Neuronal stem cell (in vitro differentiated cells): Measurements from ENCODE around the gene SDHAF1.

ENCODE experiments used
- DNase-seq: peaks from one replicate; pipeline ENCODE4 v3.0.0-alpha.2; 2013; ENCODE audit warnings: low spot score
- H2AFZ ChIP-seq: one replicate; pipeline ENCODE4 v1.6.1; 2013; ENCODE audit warnings: mild to moderate bottlenecking, low read length, inconsistent platforms
- H2AK5ac ChIP-seq: 2 replicates; pipeline ENCODE4 v1.6.1; 2013; ENCODE audit warnings: low read depth, mild to moderate bottlenecking, inconsistent platforms, low read length, moderate library complexity, mixed read lengths
- H2BK120ac ChIP-seq: 2 replicates; pipeline ENCODE4 v1.6.1; 2013; ENCODE audit warnings: low read depth, mild to moderate bottlenecking, inconsistent platforms, low read length, moderate library complexity, mixed read lengths
- H2BK12ac ChIP-seq: one replicate; pipeline ENCODE4 v1.6.1; 2013; ENCODE audit warnings: low read length, inconsistent platforms
- H2BK15ac ChIP-seq: 2 replicates; pipeline ENCODE4 v1.6.1; 2013; ENCODE audit warnings: mild to moderate bottlenecking, low read length, inconsistent platforms, mixed read lengths
- H2BK5ac ChIP-seq: one replicate; pipeline ENCODE4 v1.6.1; 2013; ENCODE audit warnings: inconsistent platforms, mild to moderate bottlenecking, low read length, moderate library complexity
- H3K14ac ChIP-seq: one replicate; pipeline ENCODE4 v1.6.1; 2013; ENCODE audit warnings: low read length, inconsistent platforms
- H3K18ac ChIP-seq: 2 replicates; pipeline ENCODE4 v1.6.1; 2013; ENCODE audit warnings: low read length, inconsistent platforms
- H3K23ac ChIP-seq: 2 replicates; pipeline ENCODE4 v1.6.1; 2013; ENCODE audit warnings: low read depth, mild to moderate bottlenecking, mixed read lengths, low read length, inconsistent platforms; ENCODE audit not compliant: poor library complexity
- H3K27ac ChIP-seq: replicated peaks from 3 replicates; pipeline ENCODE4 v1.5.1; 2013; ENCODE audit warnings: low read length, inconsistent platforms
- H3K27me3 ChIP-seq, 3 experiments: 2 replicates each; pipeline ENCODE4 v1.6.1; 2013; ENCODE audit warnings: low read length in 3 of 3, mild to moderate bottlenecking in 2 of 3, inconsistent platforms in 1 of 3, low read depth in 1 of 3, mixed read lengths in 1 of 3, moderate library complexity in 1 of 3; ENCODE audit not compliant: control insufficient read depth in 3 of 3, insufficient read depth in 3 of 3
- H3K36me3 ChIP-seq, 2 donors: replicated peaks in 1 of 2; 2 replicates each; pipeline ENCODE4 v1.6.1; 2013; ENCODE audit warnings: low read length in 2 of 2; ENCODE audit not compliant: control insufficient read depth in 2 of 2, insufficient read depth in 2 of 2
- H3K4ac ChIP-seq: 2 replicates; pipeline ENCODE4 v1.6.1; 2013; ENCODE audit warnings: inconsistent platforms, mild to moderate bottlenecking, low read length, moderate library complexity
- H3K4me1 ChIP-seq, 2 donors: 1 replicate in 1 of 2; 2 replicates in 1 of 2; pipeline ENCODE4 v1.6.1; 2013; ENCODE audit warnings: low read length in 2 of 2, low read depth in 1 of 2; ENCODE audit not compliant: control insufficient read depth in 2 of 2, insufficient read depth in 1 of 2
- H3K4me2 ChIP-seq: one replicate; pipeline ENCODE4 v1.6.1; 2013; ENCODE audit warnings: mild to moderate bottlenecking, low read length, inconsistent platforms; ENCODE audit not compliant: insufficient read depth, poor library complexity, severe bottlenecking
- H3K4me3 ChIP-seq, 2 donors: 2 replicates each; pipeline ENCODE4 v1.5.1; 2013; ENCODE audit warnings: low read length in 2 of 2, mild to moderate bottlenecking in 2 of 2, inconsistent platforms in 1 of 2, moderate library complexity in 1 of 2
- H3K79me1 ChIP-seq: one replicate; pipeline ENCODE4 v1.6.1; 2013; ENCODE audit warnings: low read depth, mild to moderate bottlenecking, inconsistent platforms, low read length, moderate library complexity
- H3K9ac ChIP-seq: one replicate; pipeline ENCODE4 v1.6.1; 2013; ENCODE audit warnings: mild to moderate bottlenecking, low read depth, low read length, inconsistent platforms; ENCODE audit not compliant: poor library complexity
- H3K9me3 ChIP-seq, 2 donors: replicated peaks in 1 of 2; 2 replicates each; pipeline versions ENCODE3 to v1.6.1; 2013; ENCODE audit warnings: low read length in 2 of 2, mild to moderate bottlenecking in 2 of 2, inconsistent platforms in 1 of 2, low read depth in 1 of 2, mixed read lengths in 1 of 2, moderate library complexity in 1 of 2; ENCODE audit not compliant: control insufficient read depth in 2 of 2, insufficient read depth in 1 of 2
- H4K8ac ChIP-seq: one replicate; pipeline ENCODE4 v1.6.1; 2013; ENCODE audit warnings: low read depth, mild to moderate bottlenecking, inconsistent platforms, low read length, moderate library complexity
- H4K91ac ChIP-seq: one replicate; pipeline ENCODE4 v1.6.1; 2013; ENCODE audit warnings: low read length, low read depth, mild to moderate bottlenecking, inconsistent platforms; ENCODE audit not compliant: poor library complexity
- WGBS, 2 donors: extraction: QIAGEN DNeasy Blood & Tissue Kit; methylation state at CpG; one replicate each; pipeline ENCODE4 v1.1.7; 2013; ENCODE audit warnings: missing lambda C conversion rate in 2 of 2, mixed read lengths in 1 of 2; ENCODE audit not compliant: insufficient read length in 2 of 2, insufficient replicate concordance in 1 of 2; ENCODE audit errors: extremely low coverage in 2 of 2; 5-methylcytosine and 5-hydroxymethylcytosine counted together

SDHAF1 gene

DNA sequence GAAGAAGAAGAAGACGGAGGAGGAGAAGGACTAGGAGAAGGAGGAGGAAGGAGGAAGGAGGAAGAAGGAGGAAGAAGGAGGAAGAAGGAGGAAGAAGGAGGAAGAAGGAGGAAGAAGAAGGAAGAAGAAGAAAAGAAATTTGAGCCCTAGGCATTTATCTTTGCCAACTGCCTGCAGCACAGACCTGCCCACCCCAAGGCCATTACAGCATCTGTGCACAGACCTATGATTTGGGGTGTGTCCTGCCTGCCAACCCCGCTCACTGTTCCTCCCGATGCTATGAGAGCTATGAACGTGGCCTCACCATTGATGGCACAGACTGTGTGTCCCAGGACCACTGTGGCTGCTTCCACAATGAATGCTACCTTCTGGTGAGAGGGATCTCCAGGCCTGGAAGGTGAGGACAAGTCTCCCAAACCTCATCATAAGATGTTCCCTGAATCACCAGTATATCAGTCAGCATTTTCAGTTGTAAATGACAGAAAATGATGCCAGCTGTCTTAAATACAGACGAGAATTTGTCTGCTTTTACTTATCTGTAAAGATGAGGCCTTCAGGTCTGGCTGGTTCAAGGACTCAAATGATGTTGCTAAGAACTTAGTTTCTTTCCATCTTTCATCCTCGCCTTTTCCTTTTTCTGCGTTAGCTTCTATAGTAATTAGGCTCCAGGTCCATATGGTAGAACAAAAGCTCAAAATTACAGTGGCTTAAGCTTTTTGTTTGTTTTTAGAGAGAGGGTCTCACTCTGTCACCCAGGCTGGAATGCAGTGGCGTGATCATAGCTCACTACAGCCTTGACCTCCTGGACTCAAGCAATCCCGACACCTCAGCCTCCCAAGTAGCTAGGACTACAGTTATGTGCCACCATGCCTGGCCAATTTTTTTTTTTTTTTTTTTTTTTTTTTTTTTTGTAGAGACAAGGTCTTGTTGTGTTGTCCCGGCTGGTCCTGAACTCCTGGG, 3.9 kb upstream of the SDHAF1 start:
- no CpG with 5 or more reads among the region's 10 CpGs for WGBS, 2 donors
- Histone ChIP-seq H3K4me1 (peaks cover 11 to 12% of the 10 kb centered on the region in 2 donors), H3K27ac (no peak overlapping the region), H3K9ac (no peak overlapping the region), H3K36me3 (no peaks in the 10 kb centered on the region), H3K23ac (no peak overlapping the region), H2AFZ (no peak overlapping the region), H4K8ac (no peak overlapping the region), H3K4me2 (no peak overlapping the region), H3K27me3 (peaks cover 0 to 38% (median 8%) of the 10 kb centered on the region in 3 experiments), H3K4ac (no peak overlapping the region), H3K79me1 (peaks cover 2% of the 10 kb centered on the region), H3K4me3 (no peak overlapping the region), H2BK120ac (no peak overlapping the region), H4K91ac (no peak overlapping the region), H2BK12ac (no peak overlapping the region), H2BK15ac (no peak overlapping the region), H3K18ac (no peak overlapping the region), H3K9me3 (peaks cover 0 to 2% of the 10 kb centered on the region in 2 donors), H3K14ac (no peak overlapping the region), H2BK5ac (no peak overlapping the region), H2AK5ac (no peak overlapping the region)
- DNase-seq, result no peak

DNA sequence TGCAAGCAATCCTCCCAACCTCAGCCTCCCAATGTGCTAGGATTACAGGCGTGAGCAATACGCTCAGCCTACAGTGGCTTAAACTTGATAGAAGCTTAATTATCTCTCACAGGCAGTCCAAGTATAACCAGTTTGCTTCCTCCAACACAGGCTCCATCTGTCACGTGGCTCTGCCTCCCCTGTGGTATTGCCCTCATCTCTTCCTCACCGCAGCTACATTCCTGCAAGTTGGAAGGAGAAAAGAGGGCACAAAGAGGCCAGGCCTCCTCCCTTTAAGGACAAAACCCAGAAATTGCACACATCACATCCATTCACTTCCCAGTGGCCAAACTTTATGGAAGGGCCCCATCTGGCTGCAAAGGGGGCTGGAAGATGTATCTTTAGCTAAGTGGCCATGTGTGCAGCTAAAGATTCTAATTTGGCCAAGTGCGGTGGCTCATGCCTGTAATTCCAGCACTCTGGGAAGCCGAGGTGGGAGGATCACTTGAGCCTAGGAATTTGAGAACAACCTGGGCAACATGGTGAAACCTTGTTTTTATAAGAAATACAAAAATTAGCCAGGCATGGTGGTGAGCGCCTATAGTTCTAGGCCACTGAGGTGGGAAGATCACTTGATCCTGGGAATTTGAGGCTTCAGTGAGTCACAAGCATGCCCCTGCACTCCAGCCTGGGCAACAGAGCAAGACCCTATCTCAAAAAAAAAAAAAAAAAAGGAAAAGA, 3.1 kb upstream of the SDHAF1 start:
- Histone ChIP-seq H4K91ac (no peak overlapping the region), H4K8ac (no peak overlapping the region), H3K9ac (no peak overlapping the region), H2BK120ac (no peak overlapping the region), H3K27ac (no peak overlapping the region), H2AFZ (no peak overlapping the region), H2BK15ac (no peak overlapping the region), H3K4me3 (no peak overlapping the region), H3K27me3 (peaks cover 0 to 29% (median 4%) of the 10 kb centered on the region in 3 experiments), H2AK5ac (no peak overlapping the region), H3K23ac (no peak overlapping the region), H2BK12ac (no peak overlapping the region), H3K4me2 (no peak overlapping the region), H3K9me3 (peaks cover 0 to 2% of the 10 kb centered on the region in 2 donors), H3K4ac (no peak overlapping the region), H3K18ac (no peak overlapping the region), H3K79me1 (peaks cover 2% of the 10 kb centered on the region), H3K36me3 (no peaks in the 10 kb centered on the region), H2BK5ac (no peak overlapping the region), H3K14ac (no peak overlapping the region), H3K4me1 (peaks cover 6 to 12% of the 10 kb centered on the region in 2 donors)
- no CpG with 5 or more reads among the region's 7 CpGs for WGBS, 2 donors
- DNase-seq, result no peak

DNA sequence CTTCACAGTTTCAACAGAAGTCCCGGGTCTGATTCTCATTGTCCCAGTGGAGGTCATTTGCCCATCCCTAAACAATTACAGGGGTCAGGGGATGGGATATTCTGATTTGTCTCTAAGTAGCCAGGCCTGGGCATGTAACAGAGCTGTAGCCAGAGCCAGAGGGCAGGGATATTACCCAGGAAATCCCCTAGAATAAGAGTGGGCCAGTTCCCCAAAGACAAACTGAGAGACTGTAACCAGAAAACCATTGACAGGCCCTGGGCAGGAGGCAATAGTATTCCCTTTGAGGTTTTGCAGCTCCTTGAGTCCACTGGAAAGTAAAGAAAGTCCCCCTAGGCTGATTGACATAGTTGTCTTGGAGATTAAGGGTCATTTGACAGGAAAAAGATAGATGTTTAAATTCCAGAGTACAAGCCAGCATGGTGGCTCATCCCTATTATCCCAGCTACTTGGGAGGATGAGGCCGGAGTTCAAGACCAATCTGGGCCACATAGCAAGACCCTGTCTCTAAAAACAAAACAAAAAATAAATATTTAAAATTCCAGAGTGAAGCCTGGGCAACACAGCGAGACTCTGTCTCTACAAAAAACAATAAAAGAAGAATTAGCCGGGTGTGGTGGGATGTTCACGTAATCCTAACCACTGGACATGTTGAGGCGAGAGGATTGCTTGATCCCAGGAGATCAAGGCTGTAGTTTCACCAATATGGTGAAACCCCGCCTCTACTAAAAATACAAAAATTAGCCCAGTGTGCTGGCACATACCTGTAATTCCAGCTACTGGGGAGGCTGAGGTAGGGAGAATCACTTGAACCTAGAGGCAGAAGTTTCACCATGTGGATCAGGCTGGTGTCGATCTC, 1.9 kb upstream of the SDHAF1 start:
- no peak overlapping the region for H3K4me3 ChIP-seq
- H2BK12ac ChIP-seq, result no peak overlapping the region
- H2AK5ac ChIP-seq, result no peak overlapping the region
- H2BK5ac ChIP-seq, result no peak overlapping the region
- H4K91ac ChIP-seq, result no peak overlapping the region
- peaks cover 6 to 12% of the 10 kb centered on the region in 2 donors for H3K4me1 ChIP-seq
- peak overlapping the region; percentile 4 for H3K9ac ChIP-seq
- H3K23ac ChIP-seq, result no peak overlapping the region
- no peak overlapping the region for H2BK15ac ChIP-seq
- H3K27me3 ChIP-seq, result peaks cover 0 to 18% (median 4%) of the 10 kb centered on the region in 3 experiments
- DNase-seq, result no peak
- H3K79me1 ChIP-seq, result peaks cover 5% of the 10 kb centered on the region
- no peak overlapping the region for H3K18ac ChIP-seq
- no peak overlapping the region for H4K8ac ChIP-seq
- H3K27ac ChIP-seq, result no peak overlapping the region
- H3K36me3 ChIP-seq, result peaks cover 2 to 6% of the 10 kb centered on the region in 2 donors
- no peak overlapping the region for H3K14ac ChIP-seq
- no peak overlapping the region for H3K4ac ChIP-seq
- H3K4me2 ChIP-seq, result no peak overlapping the region
- H2BK120ac ChIP-seq, result no peak overlapping the region
- WGBS, 2 donors, result no CpG with 5 or more reads among the region's 8 CpGs
- H3K9me3 ChIP-seq, result peaks cover 0 to 2% of the 10 kb centered on the region in 2 donors
- peak overlapping the region; percentile 7 for H2AFZ ChIP-seq
